Stomach (tissue), 9 donors: ENCODE measurements around the gene SOX5. TPM values are rescaled to one million over a fixed set of nuclear protein-coding genes. Genes with fewer than 3 reads are reported as not detected.

Experiments used
- DNase-seq, 2 donors: peaks; one replicate each; pipeline versions ENCODE4 v3.0.0 to v3.0.0-alpha.2; 2013 to 2019
- H3K27ac ChIP-seq, 5 donors: fragments of 200-600 bp in 4 of 5; sonication (generic) in 4 of 5; one replicate each; pipeline ENCODE4 v1.5.1; 2013 to 2019; ENCODE audit warnings: mild to moderate bottlenecking in 1 of 5, moderate library complexity in 1 of 5
- H3K27me3 ChIP-seq, 3 donors: fragments of 200-600 bp; sonication (generic); one replicate each; pipeline ENCODE4 v1.5.1; 2017 to 2019; ENCODE audit warnings: mixed run types in 1 of 3
- H3K36me3 ChIP-seq, 4 donors: fragments of 200-600 bp; sonication (generic); 1 replicate in 3 of 4; 2 replicates in 1 of 4; pipeline ENCODE4 v1.5.1; 2016 to 2019
- H3K4me1 ChIP-seq, 4 donors: fragments of 200-600 bp; sonication (generic); one replicate each; pipeline ENCODE4 v1.5.1; 2016 to 2019
- H3K4me3 ChIP-seq, 4 donors: fragments of 200-600 bp; sonication (generic) in 3 of 4; one replicate each; pipeline ENCODE4 v1.5.1; 2016 to 2019; ENCODE audit warnings: mild to moderate bottlenecking in 1 of 4
- H3K9me3 ChIP-seq, 4 donors: fragments of 200-600 bp; sonication (generic); one replicate each; pipeline ENCODE4 v1.5.1; 2016 to 2019
- CTCF ChIP-seq, 7 experiments: fragments of 450-650 bp in 4 of 7; fragments of 200-600 bp in 3 of 7; sonication (generic) in 3 of 7; IDR thresholded peaks; one replicate each; pipeline ENCODE4 v1.5.1; 2016 to 2019; ENCODE audit warnings: antibody characterized with exemption in 7 of 7, control low read depth in 2 of 7, mild to moderate bottlenecking in 1 of 7
- EP300 ChIP-seq: sonication (generic); formaldehyde crosslinking; IDR thresholded peaks from one replicate; pipeline ENCODE4 v1.6.1; 2017; ENCODE audit warnings: antibody characterized with exemption
- POLR2A ChIP-seq, 4 donors: fragments of 450-650 bp; IDR thresholded peaks; one replicate each; pipeline ENCODE4 v1.6.1; 2016; ENCODE audit warnings: antibody characterized with exemption in 4 of 4, control low read depth in 2 of 4, mild to moderate bottlenecking in 1 of 4, moderate library complexity in 1 of 4
- POLR2AphosphoS5 ChIP-seq, 3 donors: sonication (generic); formaldehyde crosslinking; IDR thresholded peaks; one replicate each; pipeline ENCODE4 v1.6.1; 2016; ENCODE audit warnings: antibody characterized with exemption in 3 of 3
- WGBS, 5 donors: extraction: QIAGEN DNeasy Blood & Tissue Kit in 3 of 5; methylation state at CpG; one replicate each; pipeline versions ENCODE4 v1.1.5 to v1.1.7; 2013 to 2018; 5-methylcytosine and 5-hydroxymethylcytosine counted together
- intact Hi-C: fragments of 100-400 bp; cut with DNase I; formaldehyde crosslinking; loops from one replicate; pipeline ENCODE4 v1.15.1; 2023; ENCODE audit warnings: low total_unique reads
- polyA plus RNA-seq, 3 donors: library from polyadenylated mRNA; stranded (reverse); fragments of 200-250 nt; gene quantifications; one replicate each; pipeline ENCODE4 v1.2.3, GENCODE V29; 2013
- total RNA-seq, 5 donors: library from RNA; depleted of rRNA; stranded (reverse); fragments of >200 nt; gene quantifications; one replicate each; pipeline versions ENCODE4 v1.1.0 to v1.2.3, GENCODE V29; 2014 to 2016
- donor health status: healthy with polysubstance abuse.
- donor health status: Bipolar disorder and iron deficiency.
- donor health status: healthy.

Gene SOX5
- total and polyA plus RNA-seq, 8 donors: 0.85 to 57.2 (median 4.6) TPM

GRCh38 chr12:23708185-23708837, 241.2 kb downstream of the SOX5 start:
- no peaks in the 10 kb centered on the region for H3K36me3 ChIP-seq
- H3K4me1 ChIP-seq: no peaks in the 10 kb centered on the region
- no peak overlapping the region for H3K4me3 ChIP-seq
- H3K27ac ChIP-seq: no peak overlapping the region
- TF ChIP-seq POLR2AphosphoS5 (IDR thresholded peaks at IDR 0.05) (no peak), CTCF (IDR thresholded peaks at IDR 0.05) (no peak), EP300 (no peak), POLR2A (IDR thresholded peaks at IDR 0.05) (no peak)
- 85 to 94% (median 89%) methylated on average over 6 of the region's 6 CpGs for WGBS, 5 donors
- H3K27me3 ChIP-seq: no peaks in the 10 kb centered on the region
- intact Hi-C loops: no loop called here
- no peaks in the 10 kb centered on the region for H3K9me3 ChIP-seq
- DNase-seq: no peak

GRCh38 chr12:23707270-23707669, 242.2 kb downstream of the SOX5 start:
- H3K4me3 ChIP-seq: no peak overlapping the region
- no peaks in the 10 kb centered on the region for H3K36me3 ChIP-seq
- no peaks in the 10 kb centered on the region for H3K9me3 ChIP-seq
- no peak for TF ChIP-seq EP300
- no peak for TF ChIP-seq CTCF (IDR thresholded peaks at IDR 0.05)
- no peak for TF ChIP-seq POLR2AphosphoS5 (IDR thresholded peaks at IDR 0.05)
- no peak for TF ChIP-seq POLR2A (IDR thresholded peaks at IDR 0.05)
- intact Hi-C loops: no loop called here
- no peak for DNase-seq
- 81 to 88% (median 86%) methylated on average over 5 of the region's 5 CpGs for WGBS, 5 donors
- no peak overlapping the region for H3K27ac ChIP-seq
- no peaks in the 10 kb centered on the region for H3K4me1 ChIP-seq
- no peaks in the 10 kb centered on the region for H3K27me3 ChIP-seq

- DNase-seq: no peak
- no peaks in the 10 kb centered on the region for H3K4me1 ChIP-seq
- intact Hi-C loops: no loop called here
- H3K4me3 ChIP-seq: no peak overlapping the region
- H3K27ac ChIP-seq: no peak overlapping the region
- no peaks in the 10 kb centered on the region for H3K27me3 ChIP-seq
- no peak for TF ChIP-seq POLR2A (IDR thresholded peaks at IDR 0.05)
- no peak for TF ChIP-seq EP300
- TF ChIP-seq CTCF (IDR thresholded peaks at IDR 0.05): no peak
- no peak for TF ChIP-seq POLR2AphosphoS5 (IDR thresholded peaks at IDR 0.05)
- WGBS, 5 donors: 65 to 71% (median 70%) methylated on average over 6 of the region's 6 CpGs
- H3K36me3 ChIP-seq: no peaks in the 10 kb centered on the region
- no peaks in the 10 kb centered on the region for H3K9me3 ChIP-seq
Observed at GRCh38 chr12:23704992-23705943, 244.2 kb downstream of the SOX5 start.

GRCh38 chr12:23703051-23703450, 246.4 kb downstream of the SOX5 start:
- no peak for DNase-seq
- Histone ChIP-seq H3K27me3 (no peaks in the 10 kb centered on the region), H3K36me3 (no peaks in the 10 kb centered on the region), H3K4me1 (no peaks in the 10 kb centered on the region), H3K9me3 (no peaks in the 10 kb centered on the region), H3K27ac (no peak overlapping the region), H3K4me3 (no peak overlapping the region)
- TF ChIP-seq EP300 (no peak), CTCF (IDR thresholded peaks at IDR 0.05) (no peak), POLR2AphosphoS5 (IDR thresholded peaks at IDR 0.05) (no peak), POLR2A (IDR thresholded peaks at IDR 0.05) (no peak)
- intact Hi-C loops: no loop called here
- 57 to 81% (median 63%) methylated on average over 1 of the region's 1 CpG for WGBS, 5 donors
